ENCODE data around the gene ZFR.

The ZFR gene

DNA sequence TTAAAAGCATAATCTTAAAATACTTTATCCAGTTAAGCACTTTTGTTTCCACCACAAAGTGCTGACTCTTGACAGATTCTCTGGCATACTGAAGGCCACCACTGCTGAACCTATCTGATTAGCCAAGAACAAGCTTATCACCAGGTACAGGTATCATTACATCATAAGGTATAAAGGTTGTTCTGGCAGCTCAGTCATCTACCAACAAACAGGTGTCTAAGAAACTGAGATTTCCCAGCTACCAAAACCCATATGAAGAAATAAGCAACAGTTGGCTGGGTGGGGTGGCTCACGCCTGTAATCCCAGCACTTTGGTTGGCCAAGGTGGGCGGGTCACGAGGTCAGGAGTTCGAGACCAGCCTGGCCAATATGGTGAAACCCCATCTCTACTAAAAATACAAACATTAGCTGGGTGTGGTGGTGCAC, 136.8 kb downstream of the ZFR start:
- no peak overlapping the region for H3K9ac ChIP-seq (ENCODE audit: low read depth, low read length)
- H3K4me1 ChIP-seq (ENCODE audit: insufficient read depth, low read length), result peaks cover 17% of the 10 kb centered on the region
- H3K36me3 ChIP-seq (ENCODE audit: insufficient read depth, low read length), result no peaks in the 10 kb centered on the region
- H3K9me3 ChIP-seq (ENCODE audit: insufficient read depth, low read length, severe bottlenecking), result no peaks in the 10 kb centered on the region
- H3K27ac ChIP-seq (ENCODE audit: low read length), result no peak overlapping the region
- H3K27me3 ChIP-seq (ENCODE audit: insufficient read depth, low read length, poor library complexity), result no peaks in the 10 kb centered on the region
- peaks cover 89% of the 10 kb centered on the region for H3K79me2 ChIP-seq (ENCODE audit: insufficient read depth, low read length)
- no peak overlapping the region for H3K4me3 ChIP-seq (ENCODE audit: low read depth in 1 of 2, low read length in 2 of 2)
- H3K4me2 ChIP-seq (ENCODE audit: insufficient read depth, low read length), result no peak overlapping the region
- TF ChIP-seq, protein P1, sequence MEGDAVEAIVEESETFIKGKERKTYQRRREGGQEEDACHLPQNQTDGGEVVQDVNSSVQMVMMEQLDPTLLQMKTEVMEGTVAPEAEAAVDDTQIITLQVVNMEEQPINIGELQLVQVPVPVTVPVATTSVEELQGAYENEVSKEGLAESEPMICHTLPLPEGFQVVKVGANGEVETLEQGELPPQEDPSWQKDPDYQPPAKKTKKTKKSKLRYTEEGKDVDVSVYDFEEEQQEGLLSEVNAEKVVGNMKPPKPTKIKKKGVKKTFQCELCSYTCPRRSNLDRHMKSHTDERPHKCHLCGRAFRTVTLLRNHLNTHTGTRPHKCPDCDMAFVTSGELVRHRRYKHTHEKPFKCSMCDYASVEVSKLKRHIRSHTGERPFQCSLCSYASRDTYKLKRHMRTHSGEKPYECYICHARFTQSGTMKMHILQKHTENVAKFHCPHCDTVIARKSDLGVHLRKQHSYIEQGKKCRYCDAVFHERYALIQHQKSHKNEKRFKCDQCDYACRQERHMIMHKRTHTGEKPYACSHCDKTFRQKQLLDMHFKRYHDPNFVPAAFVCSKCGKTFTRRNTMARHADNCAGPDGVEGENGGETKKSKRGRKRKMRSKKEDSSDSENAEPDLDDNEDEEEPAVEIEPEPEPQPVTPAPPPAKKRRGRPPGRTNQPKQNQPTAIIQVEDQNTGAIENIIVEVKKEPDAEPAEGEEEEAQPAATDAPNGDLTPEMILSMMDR (IDR thresholded peaks at IDR 0.05; ENCODE audit: borderline replicate concordance, extremely low read depth, low read length, poor library complexity, severe bottlenecking), result no peak
- TF ChIP-seq EZH2 (IDR thresholded peaks at IDR 0.05; ENCODE audit: borderline replicate concordance, low read depth, low read length, severe bottlenecking), result no peak
- peaks cover 18% of the 10 kb centered on the region; the same call in 1 of the 2 replicates for H4K20me1 ChIP-seq (ENCODE audit: insufficient read depth, low read length)
- no peak for DNase-seq
- ATAC-seq (ENCODE audit: insufficient read depth, low read depth), result no peak
- H2AFZ ChIP-seq (ENCODE audit: low read depth, low read length), result no peak overlapping the region

DNA sequence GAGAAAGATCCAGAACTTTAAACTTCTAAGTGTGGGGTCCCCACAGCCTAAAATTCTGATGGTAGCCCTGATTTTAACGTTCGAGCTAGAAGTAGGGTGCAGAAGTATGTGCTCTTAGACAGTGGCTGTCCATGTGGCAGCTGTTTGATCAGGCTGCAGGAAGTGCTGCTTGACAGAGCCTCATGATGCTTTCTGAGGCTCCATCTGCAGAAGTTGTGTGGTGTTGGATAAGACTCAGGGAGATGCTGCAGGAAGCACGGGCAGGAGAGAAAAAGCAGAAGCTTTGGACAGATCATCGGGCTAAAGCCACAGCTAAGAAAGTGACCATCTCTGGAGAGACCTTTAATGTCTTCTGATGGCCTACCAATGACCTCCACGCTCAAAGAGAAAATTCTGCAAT, 139.9 kb downstream of the ZFR start:
- Histone ChIP-seq H3K9ac (ENCODE audit: low read depth, low read length) (no peak overlapping the region), H3K4me1 (ENCODE audit: insufficient read depth, low read length) (no peaks in the 10 kb centered on the region), H3K36me3 (ENCODE audit: insufficient read depth, low read length) (no peaks in the 10 kb centered on the region), H3K9me3 (ENCODE audit: insufficient read depth, low read length, severe bottlenecking) (no peaks in the 10 kb centered on the region), H3K27me3 (ENCODE audit: insufficient read depth, low read length, poor library complexity) (no peaks in the 10 kb centered on the region), H2AFZ (ENCODE audit: low read depth, low read length) (no peak overlapping the region), H3K79me2 (ENCODE audit: insufficient read depth, low read length) (peaks cover 85% of the 10 kb centered on the region), H4K20me1 (ENCODE audit: insufficient read depth, low read length) (peaks cover 24% of the 10 kb centered on the region; the same call in 1 of the 2 replicates), H3K4me2 (ENCODE audit: insufficient read depth, low read length) (no peak overlapping the region), H3K27ac (ENCODE audit: low read length) (no peak overlapping the region), H3K4me3 (ENCODE audit: low read depth in 1 of 2, low read length in 2 of 2) (no peak overlapping the region)
- TF ChIP-seq, protein P1 (IDR thresholded peaks at IDR 0.05; ENCODE audit: borderline replicate concordance, extremely low read depth, low read length, poor library complexity, severe bottlenecking), result no peak
- TF ChIP-seq EZH2 (IDR thresholded peaks at IDR 0.05; ENCODE audit: borderline replicate concordance, low read depth, low read length, severe bottlenecking), result no peak
- DNase-seq, result no peak
- ATAC-seq (ENCODE audit: insufficient read depth, low read depth), result peak; percentile 76
